CD4-positive, CD25-positive, alpha-beta regulatory T cell (primary cell): Measurements from ENCODE around the gene CFAP20DC. TPM values are rescaled to one million over a fixed set of nuclear protein-coding genes. Genes with fewer than 3 reads are reported as not detected.
"Not testable (repeated sequence)": the region's sequence is repeated elsewhere in the genome, so short reads cannot be mapped to it uniquely, and the experiment has no call there.

Experiments
- ATAC-seq, 2 donors: fragments of 150-1000 bp; cut with Tn5 transposase; one replicate each; pipeline ENCODE4 v1.10.0; 2021; ENCODE audit warnings: low read depth in 2 of 2, moderate number of reproducible peaks in 2 of 2, moderate library complexity in 1 of 2
- DNase-seq, 3 donors: peaks; one replicate each; pipeline versions ENCODE4 v3.0.0 to v3.0.0-alpha.2; 2012 to 2022; ENCODE audit warnings: mixed read lengths in 1 of 3
- H3K27ac ChIP-seq: one replicate; pipeline ENCODE4 v1.7.0; 2013; ENCODE audit warnings: mild to moderate bottlenecking, low read length; ENCODE audit not compliant: insufficient read depth, poor library complexity, severe bottlenecking
- H3K27me3 ChIP-seq: one replicate; pipeline ENCODE4 v1.7.0; 2013; ENCODE audit warnings: low read length; ENCODE audit not compliant: control insufficient read depth, insufficient read depth
- H3K36me3 ChIP-seq: one replicate; pipeline ENCODE4 v1.7.0; 2013; ENCODE audit warnings: mild to moderate bottlenecking, low read length, moderate library complexity; ENCODE audit not compliant: control insufficient read depth, insufficient read depth
- H3K4me1 ChIP-seq: 2 replicates; pipeline ENCODE4 v1.7.0; 2013; ENCODE audit warnings: mild to moderate bottlenecking, low read length; ENCODE audit not compliant: insufficient read depth, control insufficient read depth, poor library complexity, severe bottlenecking
- H3K4me3 ChIP-seq: one replicate; pipeline ENCODE4 v1.7.0; 2013; ENCODE audit warnings: low read depth, mild to moderate bottlenecking, low read length, moderate library complexity
- H3K9me3 ChIP-seq, 2 experiments: 1 replicate in 1 of 2; 2 replicates in 1 of 2; pipeline ENCODE4 v1.7.0; 2013; ENCODE audit warnings: low read length in 2 of 2, mild to moderate bottlenecking in 1 of 2, moderate library complexity in 1 of 2; ENCODE audit not compliant: control insufficient read depth in 2 of 2
- H3K27ac Mint-ChIP-seq, 3 donors: one replicate each; pipeline ENCODE4 v1.8.0; 2020 to 2022; ENCODE audit warnings: mild to moderate bottlenecking in 3 of 3, mixed read lengths in 3 of 3, moderate library complexity in 2 of 3
- H3K27me3 Mint-ChIP-seq: one replicate; pipeline ENCODE4 v1.8.0; 2022; ENCODE audit warnings: mild to moderate bottlenecking, mixed read lengths
- H3K36me3 Mint-ChIP-seq: one replicate; pipeline ENCODE4 v1.8.0; 2020; ENCODE audit warnings: mixed read lengths
- H3K4me1 Mint-ChIP-seq, 4 donors: one replicate each; pipeline ENCODE4 v1.8.0; 2020 to 2022; ENCODE audit warnings: mixed read lengths in 4 of 4, mild to moderate bottlenecking in 1 of 4
- H3K4me3 Mint-ChIP-seq, 4 donors: one replicate each; pipeline ENCODE4 v1.8.0; 2020 to 2022; ENCODE audit warnings: mild to moderate bottlenecking in 4 of 4, mixed read lengths in 4 of 4, moderate library complexity in 3 of 4
- H3K9me3 Mint-ChIP-seq, 7 donors: one replicate each; pipeline ENCODE4 v1.8.0; 2020 to 2022; ENCODE audit warnings: mixed read lengths in 7 of 7, mild to moderate bottlenecking in 3 of 7, moderate library complexity in 2 of 7
- polyA plus RNA-seq, 4 donors: library from polyadenylated mRNA; unstranded; fragments of 300-500 nt; fragmentation: Illumina TruSeq; gene quantifications; one replicate each; pipeline ENCODE4 v1.2.3, GENCODE V29; 2021
- total RNA-seq: library from RNA; stranded (reverse); gene quantifications from one replicate; pipeline ENCODE4 v1.2.3, GENCODE V29; 2022

CFAP20DC gene
- total RNA-seq (0.32 TPM), polyA plus RNA-seq (under 1 TPM; 0.10 to 0.56 (median 0.31) TPM)

DNA sequence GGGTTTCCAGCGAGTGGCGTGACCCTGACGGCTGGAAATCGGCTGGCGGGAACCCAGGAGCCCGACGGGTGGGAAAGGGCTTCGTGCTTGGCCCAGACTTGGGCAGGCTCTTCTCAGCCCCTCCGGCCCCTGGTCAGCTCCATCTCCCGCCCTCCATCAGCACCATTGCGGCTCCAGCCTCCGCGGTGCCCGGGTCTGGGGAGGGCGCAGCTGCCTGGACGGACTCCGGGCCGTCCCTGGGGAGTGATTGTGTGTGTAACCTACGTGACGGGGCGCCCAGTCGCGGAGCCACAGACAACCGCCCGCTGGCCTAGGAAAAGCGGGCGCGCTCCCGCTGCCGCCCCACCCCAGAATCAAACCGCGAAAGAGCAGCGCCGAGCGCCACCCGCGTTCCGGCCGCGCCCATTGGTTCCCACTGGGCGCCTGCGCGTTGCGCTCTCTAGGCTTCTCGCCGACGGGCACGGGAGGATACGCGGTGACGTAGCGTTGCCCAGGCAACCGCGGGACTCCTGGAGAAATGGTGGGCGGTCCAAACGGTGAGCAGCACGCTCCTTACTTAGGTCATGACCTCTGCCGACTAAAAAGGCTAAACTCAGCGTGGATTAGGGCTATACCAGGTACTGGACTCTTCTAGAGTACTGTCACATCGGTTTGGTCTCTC lies at the start of gene CFAP20DC:
Gene CFAP20DC, minus strand, starts transcription at position 355 of the 661 bp plus-strand sequence. CDS start 394 bp downstream, outside the sequence.
- peak within 1 kb of the TSS; percentile 66 for H3K4me3 ChIP-seq
- no peaks in the 10 kb centered on the region for H3K36me3 ChIP-seq
- H3K27ac Mint-ChIP-seq = peak within 1 kb of the TSS; percentile 20 to 90 (median 75)
- H3K4me3 Mint-ChIP-seq = peak within 1 kb of the TSS; percentile 37 to 94 (median 84)
- H3K4me1 ChIP-seq = peaks cover 5% of the 10 kb centered on the region
- no peaks in the 10 kb centered on the region for H3K9me3 Mint-ChIP-seq
- ATAC-seq = peak; percentile 93 to 95
- peak; percentile 84 to 94 (median 86) for DNase-seq
- no peaks in the 10 kb centered on the region for H3K27me3 ChIP-seq
- peaks cover 7% of the 10 kb centered on the region for H3K27me3 Mint-ChIP-seq
- peak within 1 kb of the TSS; percentile 49 for H3K27ac ChIP-seq
- no peaks in the 10 kb centered on the region for H3K9me3 ChIP-seq
- no peaks in the 10 kb centered on the region for H3K36me3 Mint-ChIP-seq
- peaks cover 0 to 10% (median 6%) of the 10 kb centered on the region in 4 donors for H3K4me1 Mint-ChIP-seq

DNA sequence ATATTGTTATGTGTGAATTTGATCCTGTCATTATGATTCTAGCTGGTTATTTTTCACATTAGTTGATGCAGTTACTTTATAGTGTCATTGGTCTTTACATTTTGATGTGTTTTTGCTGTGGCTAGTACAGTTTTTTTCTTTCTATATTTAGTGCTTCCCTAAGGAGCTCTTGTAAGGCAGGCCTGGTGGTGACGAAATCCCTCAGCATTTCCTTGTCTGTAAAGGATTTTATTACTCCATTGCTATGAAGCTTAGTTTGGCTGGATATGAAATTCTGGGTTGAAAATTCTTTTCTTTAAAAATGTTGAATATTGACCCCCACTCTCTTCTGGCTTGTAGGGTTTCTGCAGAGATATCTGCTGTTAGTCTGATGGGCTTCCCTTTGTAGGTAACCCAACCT lies 48.7 kb upstream of the CFAP20DC start:
- not testable (repeated sequence) for H3K4me3 Mint-ChIP-seq, H3K9me3 ChIP-seq, H3K4me1 ChIP-seq, H3K27me3 ChIP-seq, H3K36me3 ChIP-seq, H3K27ac ChIP-seq, H3K27ac Mint-ChIP-seq, DNase-seq, H3K36me3 Mint-ChIP-seq, H3K27me3 Mint-ChIP-seq, H3K4me3 ChIP-seq, ATAC-seq, H3K4me1 Mint-ChIP-seq
- H3K9me3 Mint-ChIP-seq = peaks cover 0 to 14% (median 6%) of the 10 kb centered on the region in 7 donors

- Histone ChIP-seq H3K27me3 (peaks cover 9% of the 10 kb centered on the region), H3K4me1 (no peaks in the 10 kb centered on the region), H3K4me3 (no peak overlapping the region), H3K27ac (no peak overlapping the region), H3K36me3 (no peaks in the 10 kb centered on the region), H3K9me3 (no peaks in the 10 kb centered on the region)
- Mint-ChIP-seq H3K4me1 (no peaks in the 10 kb centered on the region), H3K27me3 (no peaks in the 10 kb centered on the region), H3K9me3 (peaks cover 0 to 14% (median 5%) of the 10 kb centered on the region in 7 donors), H3K36me3 (no peaks in the 10 kb centered on the region), H3K4me3 (no peak overlapping the region), H3K27ac (no peak overlapping the region)
- ATAC-seq (no peak), DNase-seq (no peak)
Measured at GRCh38 chr3:59094446-59094845, 44.6 kb upstream of the CFAP20DC start.

DNA sequence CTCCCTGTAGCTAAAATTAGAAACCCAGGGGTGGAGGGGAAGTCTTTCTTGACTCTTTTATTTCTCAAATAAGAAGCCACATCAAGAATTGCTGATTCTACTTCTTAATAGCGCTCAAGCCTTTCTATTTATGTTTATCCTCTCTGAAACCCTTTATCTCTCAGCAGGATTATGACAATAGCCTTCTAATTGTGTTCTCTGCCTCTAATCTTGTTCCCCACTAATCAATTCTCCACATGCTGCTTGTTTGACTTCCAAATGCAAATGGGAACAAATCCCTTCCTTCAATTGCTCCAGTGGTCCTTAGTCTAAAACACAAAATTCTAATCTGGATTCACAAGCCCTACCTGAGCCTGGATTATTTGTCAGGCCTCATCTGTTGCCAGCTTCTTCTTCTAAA lies 43.7 kb upstream of the CFAP20DC start:
- H3K27me3 Mint-ChIP-seq = no peaks in the 10 kb centered on the region
- H3K4me1 ChIP-seq = no peaks in the 10 kb centered on the region
- H3K36me3 Mint-ChIP-seq = no peaks in the 10 kb centered on the region
- H3K4me1 Mint-ChIP-seq = no peaks in the 10 kb centered on the region
- H3K9me3 Mint-ChIP-seq = peaks cover 0 to 14% (median 4%) of the 10 kb centered on the region in 7 donors
- no peaks in the 10 kb centered on the region for H3K36me3 ChIP-seq
- H3K27ac ChIP-seq = no peak overlapping the region
- no peak for DNase-seq
- H3K9me3 ChIP-seq = no peaks in the 10 kb centered on the region
- ATAC-seq = no peak
- H3K4me3 Mint-ChIP-seq = no peak overlapping the region
- H3K4me3 ChIP-seq = no peak overlapping the region
- H3K27ac Mint-ChIP-seq = no peak overlapping the region
- peaks cover 9% of the 10 kb centered on the region for H3K27me3 ChIP-seq

- Mint-ChIP-seq H3K9me3 (peaks cover 0 to 3% (median 0%) of the 10 kb centered on the region in 7 donors), H3K36me3 (no peaks in the 10 kb centered on the region), H3K4me1 (no peaks in the 10 kb centered on the region), H3K4me3 (no peak overlapping the region), H3K27me3 (peaks cover 7% of the 10 kb centered on the region), H3K27ac (no peak overlapping the region)
- Histone ChIP-seq H3K36me3 (no peaks in the 10 kb centered on the region), H3K27me3 (peaks cover 6% of the 10 kb centered on the region), H3K4me3 (no peak overlapping the region), H3K9me3 (no peaks in the 10 kb centered on the region), H3K4me1 (no peaks in the 10 kb centered on the region), H3K27ac (no peak overlapping the region)
- no peak for DNase-seq
- no peak for ATAC-seq
Measured at GRCh38 chr3:59088761-59089160, 38.9 kb upstream of the CFAP20DC start.

DNA sequence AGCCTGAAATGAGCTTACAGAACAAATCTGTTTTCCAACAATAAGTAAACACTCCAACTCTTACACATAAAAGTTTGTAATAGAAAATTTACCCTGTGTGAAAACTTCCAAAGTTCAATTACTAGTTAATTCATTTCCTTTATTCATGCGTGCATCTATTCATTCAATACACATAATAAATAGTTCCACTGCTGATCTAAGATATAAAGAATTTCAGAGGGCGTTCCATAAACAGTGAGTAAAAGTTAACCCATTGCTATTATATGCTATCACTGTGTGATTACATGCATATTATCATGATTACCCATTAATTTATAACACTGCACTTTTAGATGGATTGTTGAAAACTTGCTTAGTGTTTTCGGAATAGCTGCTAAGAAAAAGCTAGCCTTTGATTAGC lies 36.2 kb upstream of the CFAP20DC start:
- H3K4me3 Mint-ChIP-seq = no peak overlapping the region
- DNase-seq = no peak
- Histone ChIP-seq H3K27ac (no peak overlapping the region), H3K4me1 (no peaks in the 10 kb centered on the region), H3K27me3 (peaks cover 3% of the 10 kb centered on the region), H3K4me3 (no peak overlapping the region), H3K36me3 (no peaks in the 10 kb centered on the region), H3K9me3 (no peaks in the 10 kb centered on the region)
- H3K27ac Mint-ChIP-seq = no peak overlapping the region
- ATAC-seq = no peak
- no peaks in the 10 kb centered on the region for H3K36me3 Mint-ChIP-seq
- peaks cover 32% of the 10 kb centered on the region for H3K27me3 Mint-ChIP-seq
- H3K9me3 Mint-ChIP-seq = peaks cover 0 to 3% (median 0%) of the 10 kb centered on the region in 7 donors
- H3K4me1 Mint-ChIP-seq = no peaks in the 10 kb centered on the region

- no peak for ATAC-seq
- Histone ChIP-seq H3K36me3 (no peaks in the 10 kb centered on the region), H3K9me3 (no peaks in the 10 kb centered on the region), H3K27me3 (peaks cover 5% of the 10 kb centered on the region), H3K4me1 (no peaks in the 10 kb centered on the region), H3K4me3 (no peak overlapping the region), H3K27ac (no peak overlapping the region)
- Mint-ChIP-seq H3K4me3 (no peak overlapping the region), H3K27me3 (peaks cover 38% of the 10 kb centered on the region), H3K9me3 (peaks cover 0 to 3% (median 0%) of the 10 kb centered on the region in 7 donors), H3K36me3 (no peaks in the 10 kb centered on the region), H3K27ac (no peak overlapping the region), H3K4me1 (no peaks in the 10 kb centered on the region)
- DNase-seq = no peak
Measured at GRCh38 chr3:59084583-59084982, 34.8 kb upstream of the CFAP20DC start.

GRCh38 chr3:59082106-59082505 lies 32.3 kb upstream of the CFAP20DC start:
- H3K27me3 Mint-ChIP-seq = peaks cover 44% of the 10 kb centered on the region

More at GRCh38 chr3:59082106-59082505, 32.3 kb upstream of the CFAP20DC start:
- Mint-ChIP-seq H3K27ac (no peak overlapping the region), H3K4me3 (no peak overlapping the region), H3K9me3 (peaks cover 0 to 3% (median 0%) of the 10 kb centered on the region in 7 donors), H3K36me3 (no peaks in the 10 kb centered on the region), H3K4me1 (no peaks in the 10 kb centered on the region)
- no peaks in the 10 kb centered on the region for H3K36me3 ChIP-seq
- H3K9me3 ChIP-seq = no peaks in the 10 kb centered on the region
- peaks cover 9% of the 10 kb centered on the region for H3K27me3 ChIP-seq
- ATAC-seq (no peak), DNase-seq (no peak)
- no peak overlapping the region for H3K4me3 ChIP-seq
- no peak overlapping the region for H3K27ac ChIP-seq
- H3K4me1 ChIP-seq = no peaks in the 10 kb centered on the region
